Heart left ventricle (tissue), 16 donors: ENCODE data around the gene MAP3K4. TPM values are rescaled to one million over a fixed set of nuclear protein-coding genes. Genes with fewer than 3 reads are reported as not detected.

ENCODE experiments used
- ATAC-seq, 4 donors: fragments of 200-7000 bp; cut with Tn5 transposase; one replicate each; pipeline ENCODE4 v1.9.1; 2020 to 2022; ENCODE audit warnings: moderate library complexity in 4 of 4, mild to moderate bottlenecking in 3 of 4, moderate number of reproducible peaks in 1 of 4
- DNase-seq, 5 donors: peaks; one replicate each; pipeline ENCODE4 v3.0.0-alpha.2; 2020
- H3K27ac ChIP-seq, 12 donors: fragments of 200-600 bp; sonication (generic) in 4 of 12; one replicate each; pipeline versions ENCODE4 v1.5.0 to v1.8.0; 2016 to 2022; ENCODE audit warnings: mild to moderate bottlenecking in 2 of 12
- H3K27me3 ChIP-seq, 9 donors: fragments of 200-600 bp; sonication (generic) in 2 of 9; one replicate each; pipeline versions ENCODE4 v1.5.1 to v1.8.0; 2016 to 2022; ENCODE audit warnings: mild to moderate bottlenecking in 3 of 9
- H3K36me3 ChIP-seq, 9 donors: fragments of 200-600 bp; sonication (generic) in 2 of 9; one replicate each; pipeline versions ENCODE4 v1.5.0 to v1.8.0; 2018 to 2022; ENCODE audit warnings: mild to moderate bottlenecking in 2 of 9
- H3K4me1 ChIP-seq, 12 donors: fragments of 200-600 bp; sonication (generic) in 4 of 12; one replicate each; pipeline versions ENCODE4 v1.5.0 to v1.8.0; 2016 to 2022; ENCODE audit warnings: mild to moderate bottlenecking in 3 of 12
- H3K4me3 ChIP-seq, 12 donors: fragments of 200-600 bp; sonication (generic) in 4 of 12; one replicate each; pipeline versions ENCODE4 v1.5.0 to v1.8.0; 2017 to 2022; ENCODE audit warnings: mild to moderate bottlenecking in 9 of 12, moderate library complexity in 4 of 12
- H3K9me3 ChIP-seq, 12 donors: fragments of 200-600 bp; sonication (generic) in 4 of 12; one replicate each; pipeline versions ENCODE4 v1.5.0 to v1.8.0; 2016 to 2022; ENCODE audit warnings: mild to moderate bottlenecking in 1 of 12
- CTCF ChIP-seq, 12 donors: fragments of 200-600 bp; sonication (generic) in 4 of 12; IDR thresholded peaks; one replicate each; pipeline versions ENCODE4 v1.5.0 to v1.8.0; 2018 to 2022; ENCODE audit warnings: antibody characterized with exemption in 12 of 12, mild to moderate bottlenecking in 5 of 12
- POLR2A ChIP-seq, 2 donors: fragments of 450-650 bp; IDR thresholded peaks; one replicate each; pipeline ENCODE4 v1.6.1; 2017; ENCODE audit warnings: antibody characterized with exemption in 2 of 2, mild to moderate bottlenecking in 2 of 2, moderate library complexity in 2 of 2
- WGBS, 4 donors: extraction: QIAGEN DNeasy Blood & Tissue Kit in 2 of 4; methylation state at CpG; one replicate each; pipeline versions ENCODE4 v1.1.5 to v1.1.7; 2013 to 2018; 5-methylcytosine and 5-hydroxymethylcytosine counted together
- intact Hi-C, 10 donors: fragments of 100-400 bp; cut with DNase I; formaldehyde crosslinking; loops; one replicate each; pipeline versions ENCODE4 v1.11.1 to v1.14.2; 2022
- polyA plus RNA-seq, 2 donors: library from polyadenylated mRNA; stranded (reverse); fragments of 200-250 nt; gene quantifications; one replicate each; pipeline ENCODE4 v1.2.3, GENCODE V29; 2013
- total RNA-seq, 9 donors: library from RNA; depleted of rRNA in 2 of 9; stranded (reverse); fragments of >200 nt in 2 of 9; fragmentation: NEBNext Ultra II Directional in 3 of 9; extraction: Animal tissue kit (Norgen Biotek cat#: 25700) in 3 of 9; gene quantifications; one replicate each; pipeline versions ENCODE4 v1.1.0 to v1.2.4, GENCODE V29; 2016 to 2023
- donor health status: ischemic (EF 13 %, LVEDD 7.1; RV severe dilation, severe dysfunction).
- donor health status: healthy with polysubstance abuse.
- donor health status: DM: no; HTN: yes; CAD: no.
- donor health status: DM: no; HTN: no; CAD: no.
- donor health status: ischemic (EF 25% LVEDD 6.9; RV normal size, moderate dysfunction).
- donor health status: ischemic (EF 25% LVEDD 5.7; RV mildly dilated, moderate dysfunction).
- donor health status: healthy.
- donor health status: DM: yes; HTN: yes; CAD: no.
- donor health status: ischemic (EF 35%, LVEDD 5.7; RV mildly dilated, moderate dysfunction).
- donor health status: nonischemic (EF 11% LVEDD 7.7; RV severe dilation, severe dysfunction).
- donor health status: DM: yes; HTN: yes; CAD: no.
- donor health status: PGD.
- donor health status: ischemic (EF 29% LVEDD 5.4; RV normal size, mild dysfunction).
- donor health status: nonischemic (EF 23%, LVEDD 6.1; RV moderate dilation, normal function).

Gene MAP3K4
- total and polyA plus RNA-seq, 11 donors, result 9.2 to 39.1 (median 28.4) TPM

DNA sequence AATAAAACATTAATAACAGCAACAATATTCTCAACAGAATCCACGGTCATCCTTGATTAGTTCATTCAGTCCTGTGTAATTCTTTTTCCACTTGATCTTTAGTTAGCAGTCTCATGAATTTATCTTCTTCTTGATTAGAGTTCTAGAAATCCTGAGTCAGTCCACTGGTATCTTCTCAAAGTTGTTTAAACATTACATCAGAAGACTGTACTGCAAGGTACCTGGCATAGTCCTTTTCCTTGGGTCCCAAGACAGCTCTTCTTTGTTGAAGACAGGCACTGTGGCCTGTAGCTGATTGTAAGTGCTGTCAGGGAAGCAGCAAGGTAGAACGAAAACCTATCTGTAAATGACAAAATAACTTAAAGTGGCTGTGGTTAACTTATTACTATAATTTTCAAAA is 11.8 kb downstream of the MAP3K4 start:
- intact Hi-C loops, result loop anchor here in 1 of 10 donors (10.0 kb wide), 1 partner anchor 51 kb away; no protein-coding TSS in a partner anchor
- DNase-seq (no peak), ATAC-seq (no peak)
- 78 to 91% (median 85%) methylated on average over 2 of the region's 2 CpGs for WGBS, 4 donors
- no peak overlapping the region for H3K27ac ChIP-seq
- peaks cover 0 to 3% (median 0%) of the 10 kb centered on the region in 9 donors for H3K36me3 ChIP-seq
- no peaks in the 10 kb centered on the region for H3K27me3 ChIP-seq
- H3K4me3 ChIP-seq, result no peak overlapping the region
- H3K4me1 ChIP-seq, result peaks cover 0 to 36% (median 18%) of the 10 kb centered on the region in 12 donors
- TF ChIP-seq CTCF (IDR thresholded peaks at IDR 0.05), result no peak
- no peak for TF ChIP-seq POLR2A (IDR thresholded peaks at IDR 0.05)
- H3K9me3 ChIP-seq, result no peaks in the 10 kb centered on the region

DNA sequence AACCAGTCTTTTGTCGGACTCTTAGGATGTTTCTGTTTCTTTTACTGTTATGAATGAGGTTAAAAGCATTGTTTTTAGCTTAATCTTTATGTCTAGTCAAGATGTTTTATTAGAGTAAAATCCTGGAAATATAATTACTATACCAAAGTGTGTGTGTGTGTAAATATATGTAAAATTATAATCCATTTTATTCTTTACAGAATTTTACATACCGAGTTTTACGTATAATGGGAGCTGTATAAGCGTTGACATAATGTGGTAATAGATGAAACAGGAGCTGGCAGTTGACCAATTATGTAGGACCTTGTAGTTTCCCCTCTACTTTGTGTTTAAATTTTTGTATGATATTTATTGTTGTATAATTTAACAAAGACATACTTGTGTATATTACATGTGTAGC is 16.7 kb downstream of the MAP3K4 start:
- Histone ChIP-seq H3K4me1 (peaks cover 9 to 47% (median 37%) of the 10 kb centered on the region in 12 donors), H3K9me3 (no peaks in the 10 kb centered on the region), H3K36me3 (no peaks in the 10 kb centered on the region), H3K27ac (no peak overlapping the region), H3K27me3 (no peaks in the 10 kb centered on the region), H3K4me3 (no peak overlapping the region)
- 82 to 96% (median 95%) methylated on average over 4 of the region's 4 CpGs for WGBS, 4 donors
- ATAC-seq (no peak), DNase-seq (no peak)
- TF ChIP-seq POLR2A (IDR thresholded peaks at IDR 0.05), result no peak
- no peak for TF ChIP-seq CTCF (IDR thresholded peaks at IDR 0.05)
- intact Hi-C loops, result loop anchor here in 1 of 10 donors (10.0 kb wide), 1 partner anchor 47 kb away; no protein-coding TSS in a partner anchor

- H3K27me3 ChIP-seq, result no peaks in the 10 kb centered on the region
- no peaks in the 10 kb centered on the region for H3K36me3 ChIP-seq
- peaks cover 10 to 51% (median 39%) of the 10 kb centered on the region in 12 donors for H3K4me1 ChIP-seq
- H3K27ac ChIP-seq, result no peak overlapping the region
- 84 to 89% (median 86%) methylated on average over 3 of the region's 3 CpGs for WGBS, 4 donors
- no peaks in the 10 kb centered on the region for H3K9me3 ChIP-seq
- no peak overlapping the region for H3K4me3 ChIP-seq
- intact Hi-C loops, result loop anchor here in 1 of 10 donors (10.0 kb wide), 1 partner anchor 45 kb away; no protein-coding TSS in a partner anchor
- ATAC-seq (no peak), DNase-seq (no peak)
- TF ChIP-seq CTCF (IDR thresholded peaks at IDR 0.05) (no peak), POLR2A (IDR thresholded peaks at IDR 0.05) (no peak)
These were observed 18.4 kb downstream of the MAP3K4 start for GRCh38 chr6:161009991-161010390.

DNA sequence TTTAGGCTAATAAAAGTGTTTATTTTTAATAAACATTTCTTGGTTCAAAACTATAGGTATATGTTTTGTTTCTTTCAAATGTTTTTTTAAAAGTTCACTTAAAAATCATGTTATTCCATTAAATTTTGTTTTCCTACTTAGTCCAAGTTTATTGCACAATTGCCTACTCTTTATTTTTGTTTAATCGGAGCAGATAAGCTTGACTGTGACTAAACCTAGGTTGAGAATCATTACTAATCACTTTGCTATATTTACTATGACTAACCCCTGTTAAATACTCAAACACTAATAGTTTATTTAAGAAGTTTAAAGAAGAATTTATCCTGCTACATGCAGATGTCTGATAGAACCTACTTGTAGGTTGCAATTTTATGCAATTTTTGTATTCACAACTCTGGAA is 18.8 kb downstream of the MAP3K4 start:
- intact Hi-C loops, result no loop called here
- no peak overlapping the region for H3K27ac ChIP-seq

More for the DNA sequence above, 18.8 kb downstream of the MAP3K4 start:
- Histone ChIP-seq H3K9me3 (no peaks in the 10 kb centered on the region), H3K36me3 (no peaks in the 10 kb centered on the region), H3K4me1 (peaks cover 10 to 51% (median 39%) of the 10 kb centered on the region in 12 donors), H3K27me3 (no peaks in the 10 kb centered on the region), H3K4me3 (no peak overlapping the region)
- TF ChIP-seq CTCF (IDR thresholded peaks at IDR 0.05), result no peak
- WGBS, 4 donors, result 58 to 65% (median 61%) methylated on average over 1 of the region's 1 CpG
- ATAC-seq (no peak), DNase-seq (no peak)
